Measurements from ENCODE around the gene DRAXIN.

GRCh38 chr1:11674488-11674887, 17.0 kb upstream of the DRAXIN start:
- TF ChIP-seq CTCF (IDR thresholded peaks at IDR 0.05; ENCODE audit: poor library complexity, severe bottlenecking): no peak
- no peak for TF ChIP-seq EZH2 (IDR thresholded peaks at IDR 0.05; ENCODE audit: borderline replicate concordance, insufficient read depth, low read length, poor library complexity, severe bottlenecking)
- no peak for TF ChIP-seq EP300 (conservative IDR thresholded peaks at IDR 0.05; ENCODE audit: poor library complexity, severe bottlenecking)
- TF ChIP-seq POLR2AphosphoS5 (IDR thresholded peaks at IDR 0.05): no peak
- no peak for TF ChIP-seq MXI1 (conservative IDR thresholded peaks at IDR 0.05; ENCODE audit: poor library complexity, severe bottlenecking)
- TF ChIP-seq SMC3 (conservative IDR thresholded peaks at IDR 0.05; ENCODE audit: poor library complexity): no peak
- TF ChIP-seq REST (IDR thresholded peaks at IDR 0.05; ENCODE audit: borderline replicate concordance): no peak
- no peak for TF ChIP-seq RAD21 (conservative IDR thresholded peaks at IDR 0.05)
- no peak for TF ChIP-seq TAF1 (IDR thresholded peaks at IDR 0.05; ENCODE audit: low read depth)

Data from neural cell (in vitro differentiated cells).